Embryonic facial prominence (tissue), 1 donor: ENCODE measurements around the gene RSRP1.
"Not testable (repeated sequence)": the region's sequence is repeated elsewhere in the genome, so short reads cannot be mapped to it uniquely, and the experiment has no call there.

Experiments used
- DNase-seq: peaks from one replicate; pipeline ENCODE4 v3.0.0-alpha.2; 2016; ENCODE audit errors: extremely low spot score

RSRP1 gene

DNA sequence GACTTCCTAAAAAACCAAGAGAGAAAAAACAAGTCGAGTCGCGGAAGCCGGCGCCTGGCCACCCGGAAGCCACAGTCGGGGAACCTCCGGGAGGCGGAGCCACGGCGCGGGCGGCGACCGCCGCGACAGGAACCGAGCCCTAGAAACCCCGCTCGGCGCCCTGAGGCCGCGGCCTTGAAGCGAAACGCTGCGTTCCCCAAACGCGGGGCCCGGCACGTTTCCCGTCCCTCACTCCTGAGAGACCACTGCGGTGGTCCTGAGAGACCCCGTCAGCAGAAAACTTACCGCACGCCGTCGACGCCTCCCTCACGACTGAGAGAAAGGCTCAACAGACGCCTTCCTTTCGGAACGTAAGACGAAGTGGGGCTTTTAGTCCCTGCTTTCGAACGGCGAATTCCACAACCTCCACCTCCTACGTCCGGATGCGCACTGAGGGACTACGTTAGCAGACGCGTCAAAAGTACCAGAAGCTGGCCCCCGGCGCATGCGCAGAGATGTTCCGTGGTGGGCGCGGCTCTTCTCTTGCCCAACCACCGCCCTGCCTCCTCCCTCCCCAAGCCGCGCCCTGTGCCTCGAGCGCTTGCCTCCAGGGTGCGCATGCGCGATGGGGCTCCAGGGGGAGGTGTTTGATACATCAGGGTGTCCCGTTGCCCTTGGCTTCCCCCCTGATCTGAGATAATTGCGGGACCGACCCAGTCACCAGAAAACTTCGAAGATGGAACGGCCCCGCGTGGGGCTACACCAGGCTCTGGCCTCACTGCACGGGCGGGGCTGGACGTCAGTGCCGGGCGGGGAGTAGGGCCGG is at the start of gene RSRP1:
Gene RSRP1 (minus strand): TSS at position 431 of the 805 bp plus-strand sequence. CDS start 491 bp downstream, outside the sequence.
- peak; percentile 95 for DNase-seq

- DNase-seq: not testable (repeated sequence)
These were observed 49.2 kb upstream of the RSRP1 start for GRCh38 chr1:25296501-25296900.

- DNase-seq: not testable (repeated sequence)
These were observed 47.9 kb upstream of the RSRP1 start for GRCh38 chr1:25294889-25295826.

DNA sequence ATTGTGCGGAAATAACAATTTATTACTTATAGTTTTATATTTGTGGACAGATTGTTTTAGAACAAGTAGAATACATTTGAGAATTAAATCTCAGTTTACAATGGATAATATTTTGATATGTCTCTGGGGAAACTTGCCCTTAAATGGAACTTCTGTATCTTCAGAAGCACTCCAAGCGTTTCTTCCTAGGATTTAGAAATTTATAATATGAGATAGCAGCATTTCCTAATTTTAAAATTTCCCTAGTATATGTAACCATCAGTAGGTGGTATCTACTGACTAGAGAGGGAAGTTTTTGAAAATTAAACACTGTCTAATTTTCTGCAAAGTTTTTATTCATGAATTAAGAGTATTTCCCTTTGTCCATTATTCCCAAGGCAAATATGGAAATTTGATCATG is 46.2 kb upstream of the RSRP1 start:
- DNase-seq: not testable (repeated sequence)

DNA sequence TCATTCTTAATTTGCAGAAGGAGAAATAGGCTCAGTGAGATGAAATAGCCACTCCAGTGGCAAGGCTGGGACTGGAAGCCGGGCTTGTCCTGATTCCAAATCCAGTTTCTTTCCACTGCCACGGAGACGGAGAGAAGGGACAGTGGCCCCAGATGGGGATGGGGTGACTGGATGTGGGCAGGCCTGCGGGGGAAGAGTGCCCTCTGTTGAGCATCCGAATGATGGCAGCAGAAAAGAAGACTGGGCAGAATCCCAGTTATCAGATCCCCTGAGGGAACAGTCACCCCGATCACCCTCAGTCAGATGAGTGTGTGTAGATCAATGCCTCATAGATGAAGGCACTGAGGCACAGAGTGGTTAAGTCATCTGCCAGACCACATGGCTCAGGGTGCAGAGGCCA is 42.8 kb upstream of the RSRP1 start:
- DNase-seq: not testable (repeated sequence)

DNA sequence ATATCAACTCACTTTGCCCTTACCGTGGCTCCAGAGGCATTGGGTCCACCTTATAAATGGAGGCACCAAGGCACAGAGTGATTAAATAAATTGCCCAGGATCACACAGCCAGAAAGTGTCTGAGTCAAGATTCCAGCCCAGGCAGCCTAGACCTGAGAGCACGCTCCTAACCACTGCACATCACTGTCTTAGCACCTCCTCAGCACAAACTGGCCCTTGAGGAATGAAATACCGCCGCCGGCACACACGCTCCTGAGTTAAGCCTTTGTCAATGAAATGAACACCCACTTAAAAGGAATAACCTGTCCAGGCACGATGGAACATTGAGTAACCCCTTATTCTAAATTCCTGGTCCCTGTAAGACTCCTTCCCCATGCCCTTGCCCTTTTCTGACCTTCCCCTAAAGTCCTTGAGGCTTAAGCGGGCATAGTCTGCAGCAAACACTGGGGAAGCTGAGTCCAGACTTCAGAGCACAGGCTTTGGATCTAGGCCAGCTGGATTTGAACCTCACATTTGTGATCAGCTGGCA is 41.4 kb upstream of the RSRP1 start:
- DNase-seq: not testable (repeated sequence)

GRCh38 chr1:25287164-25287563 is 39.9 kb upstream of the RSRP1 start:
- DNase-seq: not testable (repeated sequence)

DNA sequence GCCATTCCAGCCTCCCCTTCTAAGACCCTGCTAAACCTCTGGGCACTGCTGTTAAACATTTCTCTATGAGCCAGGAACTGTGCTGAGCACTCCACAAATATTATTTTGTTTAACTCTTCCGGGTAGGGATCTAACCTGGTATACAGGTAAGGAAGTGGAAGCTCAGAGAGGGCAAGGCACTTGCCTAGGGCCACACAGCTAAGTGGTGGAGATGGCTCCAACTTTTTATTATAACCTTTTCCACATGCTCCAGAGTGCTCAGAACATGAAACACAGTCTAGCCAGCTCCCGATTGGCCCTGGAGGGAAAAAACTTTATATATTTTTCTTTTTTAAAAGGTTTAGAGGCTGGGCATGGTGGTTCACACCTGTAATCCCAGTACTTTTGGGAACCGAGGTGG is 38.6 kb upstream of the RSRP1 start:
- DNase-seq: not testable (repeated sequence)

- not testable (repeated sequence) for DNase-seq
These were observed 32.4 kb upstream of the RSRP1 start for GRCh38 chr1:25279693-25280111.

- not testable (repeated sequence) for DNase-seq
These were observed 31.5 kb upstream of the RSRP1 start for GRCh38 chr1:25278790-25279189.

DNA sequence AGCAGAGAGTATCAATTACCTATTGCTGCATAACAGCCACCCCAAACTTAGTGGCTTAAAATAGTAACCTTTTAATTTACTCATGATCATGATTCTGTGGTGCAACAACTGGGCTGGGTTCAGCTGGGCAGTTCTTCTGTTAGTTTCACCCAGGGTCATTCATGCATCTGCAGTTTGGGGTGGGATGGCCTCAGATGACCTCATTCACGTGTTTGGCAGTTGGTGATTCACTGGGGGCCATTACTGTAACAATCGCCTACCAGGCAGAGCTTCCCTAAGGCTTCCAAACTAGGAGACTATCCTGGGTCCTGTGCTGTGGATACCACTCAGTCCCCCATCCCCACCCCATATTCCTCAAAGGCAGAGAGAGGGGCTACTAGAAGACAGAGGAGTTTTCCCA is 31.1 kb upstream of the RSRP1 start:
- not testable (repeated sequence) for DNase-seq

DNA sequence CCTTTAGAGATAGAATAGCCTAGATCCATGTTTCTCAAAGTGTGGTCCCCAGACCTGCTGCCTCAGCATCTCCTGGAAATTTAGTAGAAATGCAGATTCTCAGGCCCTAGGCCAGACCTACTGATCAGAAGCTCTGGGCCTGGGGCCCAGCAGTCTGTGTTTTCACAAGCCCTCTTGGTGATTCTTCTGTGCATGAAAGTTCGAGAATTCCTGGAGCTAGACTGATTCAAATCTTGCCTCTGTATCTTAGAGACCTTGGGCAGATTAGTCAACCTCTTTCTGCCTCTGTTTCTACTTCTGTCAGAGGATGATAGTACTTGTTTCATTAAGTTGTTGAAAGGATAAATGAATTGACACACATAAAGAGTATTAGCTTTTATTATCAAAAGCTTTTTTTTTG is 30.0 kb upstream of the RSRP1 start:
- not testable (repeated sequence) for DNase-seq

DNA sequence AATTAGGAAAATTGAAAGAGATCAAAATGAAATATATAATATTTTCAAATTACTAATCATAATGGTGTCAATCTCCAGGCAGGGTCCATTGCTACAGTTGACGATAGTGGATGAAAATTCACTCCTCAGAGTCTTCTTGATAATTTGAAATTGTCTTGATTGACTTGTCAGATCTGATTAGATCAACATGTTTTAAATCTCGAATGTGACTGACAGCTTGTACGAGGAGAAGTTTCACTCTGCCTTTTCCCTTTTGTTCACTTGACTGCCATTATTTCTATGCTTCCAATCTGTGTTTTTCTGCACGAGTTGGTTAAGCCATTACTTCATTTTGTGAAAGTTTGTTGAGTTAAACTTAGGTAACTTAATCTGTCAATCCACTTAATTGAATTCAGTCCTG is 28.4 kb upstream of the RSRP1 start:
- DNase-seq: not testable (repeated sequence)

DNA sequence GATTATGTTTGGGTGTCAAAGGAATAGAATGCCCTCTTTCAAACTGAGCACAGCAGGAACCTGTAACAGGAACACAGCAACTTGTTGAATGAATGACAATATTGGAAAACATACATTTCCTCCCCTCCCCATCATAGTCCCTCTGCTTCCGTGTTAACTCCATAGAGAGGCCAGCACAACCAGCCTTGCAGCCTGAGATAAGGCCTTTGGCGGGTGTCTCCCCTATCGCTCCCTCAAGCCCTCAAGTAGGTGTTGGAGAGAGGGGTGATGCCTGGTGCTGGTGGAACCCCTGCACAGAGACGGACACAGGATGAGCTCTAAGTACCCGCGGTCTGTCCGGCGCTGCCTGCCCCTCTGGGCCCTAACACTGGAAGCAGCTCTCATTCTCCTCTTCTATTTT is 25.0 kb upstream of the RSRP1 start, which contains the start of gene RHD:
Gene RHD (plus strand): TSS at position 272 of the 400 bp plus-strand sequence. CDS start 39 bp downstream, at position 311.
- not testable (repeated sequence) for DNase-seq

DNA sequence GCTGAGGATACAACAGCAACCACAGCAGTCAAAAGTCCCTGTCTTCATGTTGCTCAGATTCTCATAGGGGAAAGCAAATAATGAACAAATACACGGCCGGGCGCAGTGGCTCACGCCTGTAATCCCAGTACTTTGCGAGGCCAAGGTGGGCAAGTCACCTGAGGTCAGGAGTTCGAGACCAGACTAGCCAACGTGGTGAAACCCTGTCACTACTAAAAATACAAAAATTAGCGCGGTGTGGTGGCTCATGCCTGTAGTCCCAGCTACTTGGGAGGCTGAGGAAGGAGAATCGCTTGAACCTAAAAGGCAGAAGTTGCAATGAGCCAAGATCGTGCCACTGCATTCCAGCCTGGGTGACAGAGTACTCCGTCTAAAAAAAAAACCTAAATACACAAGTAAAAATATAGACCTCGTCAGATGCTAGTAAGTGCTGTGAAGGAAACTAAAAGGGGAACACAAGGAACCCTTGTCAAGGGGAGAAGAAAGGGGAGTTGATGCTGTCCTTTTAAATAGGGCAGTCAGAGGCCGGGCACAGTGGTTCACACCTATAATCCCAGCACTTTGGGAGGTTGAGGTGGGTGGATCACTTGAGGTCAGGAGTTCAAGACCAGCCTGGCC is 21.0 kb upstream of the RSRP1 start:
- not testable (repeated sequence) for DNase-seq

DNA sequence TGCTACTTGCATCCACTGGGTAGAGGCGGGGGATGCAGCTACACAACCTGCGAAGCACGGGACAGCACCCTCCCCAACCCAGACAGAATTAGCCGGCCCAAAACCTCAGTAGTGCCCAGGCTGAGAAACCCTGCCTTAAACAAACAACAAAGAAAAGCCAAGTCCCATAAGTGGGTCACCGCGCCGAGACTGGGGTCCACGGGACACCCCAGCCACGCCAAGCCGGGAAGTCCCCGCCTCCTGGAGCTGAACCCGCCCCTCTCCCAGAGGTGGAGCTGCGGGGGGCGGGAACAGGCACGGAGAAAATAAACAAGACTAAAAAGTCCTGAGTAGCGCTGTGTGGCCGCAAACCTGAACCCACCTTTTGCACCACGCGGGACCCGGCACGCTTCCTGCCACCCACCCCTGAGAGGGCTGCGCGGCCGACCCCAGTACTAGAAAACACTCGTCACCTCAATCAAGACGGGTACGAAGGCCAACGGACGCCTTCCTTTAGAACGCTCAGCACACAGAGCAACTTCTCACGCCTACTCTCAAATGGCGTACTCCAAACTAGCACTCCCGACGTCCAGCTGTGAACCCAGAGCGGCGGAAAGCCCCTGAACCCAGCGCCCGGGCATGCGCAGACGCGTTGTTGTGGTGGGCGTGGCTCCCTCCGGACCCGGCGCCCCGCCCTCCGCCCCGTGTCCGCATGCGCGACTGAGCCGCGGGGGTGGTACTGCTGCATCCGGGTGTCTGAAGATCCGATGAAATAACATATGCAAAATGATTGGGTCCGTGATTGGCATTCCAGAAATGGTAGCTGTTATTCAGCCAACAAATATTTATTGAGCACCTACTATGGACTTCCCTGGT is 20.3 kb upstream of the RSRP1 start:
- DNase-seq: peak; percentile 53

DNA sequence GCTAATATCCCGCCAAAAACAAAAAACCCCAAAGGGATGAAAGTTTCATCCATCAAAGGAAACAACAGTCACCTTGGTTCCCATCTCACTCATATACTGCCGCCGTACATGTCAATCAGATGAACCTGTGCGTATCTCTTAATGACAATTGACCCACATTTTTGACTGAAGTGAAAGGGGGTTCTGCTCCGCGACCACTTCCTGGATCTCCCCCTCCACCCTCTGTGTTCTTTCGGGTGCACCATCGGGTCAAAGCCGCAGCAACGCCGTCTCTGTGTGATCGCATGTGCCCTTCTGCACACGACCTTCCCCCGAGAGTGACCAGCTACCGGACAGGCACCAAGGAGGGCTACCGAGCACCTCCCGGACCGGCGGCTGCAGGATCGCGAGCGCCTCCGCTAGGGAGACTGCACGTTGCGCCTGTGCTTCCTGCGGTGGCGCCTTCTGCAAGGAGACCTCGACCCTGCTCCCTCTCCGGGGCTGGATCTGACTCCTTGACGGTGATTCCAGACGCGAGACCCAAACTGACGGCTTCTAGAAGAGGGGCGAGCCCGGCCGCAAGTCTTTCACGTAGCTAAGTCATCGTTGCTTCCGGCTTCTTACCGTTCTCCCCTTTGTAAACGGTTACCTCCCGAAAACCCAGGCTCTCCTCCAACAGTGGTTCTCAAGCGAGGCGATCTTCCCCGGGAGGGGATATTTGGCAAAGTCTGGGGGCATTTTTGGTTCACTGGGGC is 19.5 kb upstream of the RSRP1 start:
- DNase-seq: not testable (repeated sequence)

GRCh38 chr1:25260336-25260735 is 13.1 kb upstream of the RSRP1 start:
- DNase-seq: not testable (repeated sequence)

GRCh38 chr1:25259813-25260212 is 12.6 kb upstream of the RSRP1 start:
- not testable (repeated sequence) for DNase-seq

DNA sequence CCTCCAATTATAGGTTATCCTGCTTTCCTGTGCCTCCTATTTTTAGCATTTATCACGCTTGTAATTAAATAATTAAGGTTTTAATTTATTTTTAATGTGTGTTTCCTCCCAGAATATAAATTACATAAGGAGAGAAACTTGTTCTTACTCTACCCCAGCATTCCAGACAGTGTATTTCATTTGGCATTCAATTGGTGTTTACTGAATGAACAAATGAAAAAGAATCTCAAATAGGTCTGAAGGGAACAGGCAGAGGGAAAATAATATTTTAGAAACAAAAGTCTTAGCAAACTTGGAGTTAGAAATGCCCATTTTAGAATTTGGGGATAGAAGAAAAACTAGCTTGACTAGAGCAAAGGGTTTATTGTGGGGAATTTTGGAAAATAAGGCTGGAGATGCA is 9.9 kb upstream of the RSRP1 start:
- DNase-seq: no peak
